Stimulated activated CD4-positive, alpha-beta T cell treated with anti-CD3 and anti-CD28 coated beads, TNF-alpha, amount 100 ng/mL, for 1 hour (primary cell): ENCODE results near the gene SERPINA1.

Experiments used
- DNase-seq, 3 donors: peaks; one replicate each; pipeline ENCODE4 v3.0.0-alpha.2; 2020; ENCODE audit warnings: low read depth in 3 of 3, low spot score in 1 of 3

SERPINA1 gene

GRCh38 chr14:94349276-94349675, 39.1 kb downstream of the SERPINA1 start:
- DNase-seq = no peak

- DNase-seq = no peak
These were observed 39.6 kb downstream of the SERPINA1 start for GRCh38 chr14:94348836-94349235.

- no peak for DNase-seq
These were observed 41.6 kb downstream of the SERPINA1 start for GRCh38 chr14:94346841-94347240.

- DNase-seq = peak in 2 of 3 donors; percentile 19 to 31
These were observed 42.2 kb downstream of the SERPINA1 start for GRCh38 chr14:94346065-94346786.

- DNase-seq = no peak
These were observed 42.9 kb downstream of the SERPINA1 start for GRCh38 chr14:94345344-94346064.

GRCh38 chr14:94344389-94344788, 44.0 kb downstream of the SERPINA1 start:
- no peak for DNase-seq

GRCh38 chr14:94343238-94344005, 45.0 kb downstream of the SERPINA1 start:
- DNase-seq = no peak

GRCh38 chr14:94342334-94342934, 46.0 kb downstream of the SERPINA1 start:
- DNase-seq = no peak

GRCh38 chr14:94341656-94342333, 46.6 kb downstream of the SERPINA1 start:
- no peak for DNase-seq

GRCh38 chr14:94340533-94340932, 47.9 kb downstream of the SERPINA1 start:
- DNase-seq = no peak

- no peak for DNase-seq
These were observed 50.4 kb downstream of the SERPINA1 start for GRCh38 chr14:94338023-94338422.

GRCh38 chr14:94337274-94337673, 51.1 kb downstream of the SERPINA1 start:
- DNase-seq = no peak

- no peak for DNase-seq
These were observed 53.5 kb downstream of the SERPINA1 start for GRCh38 chr14:94334872-94335271.

- no peak for DNase-seq
These were observed 55.8 kb downstream of the SERPINA1 start for GRCh38 chr14:94332587-94332986.

GRCh38 chr14:94332063-94332583, 56.3 kb downstream of the SERPINA1 start:
- DNase-seq = no peak

GRCh38 chr14:94331462-94331861, 56.9 kb downstream of the SERPINA1 start:
- no peak for DNase-seq

GRCh38 chr14:94330857-94331256, 57.5 kb downstream of the SERPINA1 start:
- no peak for DNase-seq

- DNase-seq = no peak
These were observed 58.0 kb downstream of the SERPINA1 start for GRCh38 chr14:94330432-94330831.

GRCh38 chr14:94329857-94330256, 58.5 kb downstream of the SERPINA1 start:
- no peak for DNase-seq

GRCh38 chr14:94328196-94328595, 60.2 kb downstream of the SERPINA1 start:
- DNase-seq = no peak
